ENCODE results near the gene KRTAP4-6. TPM values are rescaled to one million over a fixed set of nuclear protein-coding genes. Genes with fewer than 3 reads are reported as not detected.

KRTAP4-6 gene
- total and polyA plus RNA-seq, 2 of the 13 experiments (the other 11 are each of a cell fraction or from before 2014, with no cell fraction given) = not detected

GRCh38 chr17:41096055-41096454 lies 44.3 kb downstream of the KRTAP4-6 start:
- intact Hi-C loops (cut with micrococcal nuclease; ENCODE audit: unreplicated experiment) (no loop called here), in situ Hi-C loops (cut with HindIII; ENCODE audit: extremely low pct_ligation_motif_present, low pct_unique_long_range_greater_than_20kb) (no loop called here)
- FAIRE-seq (no peak), ATAC-seq (no peak), DNase-seq (ENCODE audit: low spot score) (no peak)
- no peak overlapping the region for H3K27ac ChIP-seq (ENCODE audit: extremely low read length, insufficient read depth, low read length)
- H3K79me2 ChIP-seq (ENCODE audit: insufficient read depth, low read length) = no peaks in the 10 kb centered on the region
- no peaks in the 10 kb centered on the region for H4K20me1 ChIP-seq (ENCODE audit: insufficient read depth, low read length)
- WGBS (ENCODE audit: low lambda C conversion rate) = 71% methylated on average over 7 of the region's 7 CpGs
- H3K9me3 ChIP-seq (ENCODE audit: low read length) = no peaks in the 10 kb centered on the region
- H3K36me3 ChIP-seq (replicated peaks in 1 of 2; ENCODE audit: control insufficient read depth in 1 of 2, insufficient read depth in 2 of 2, low read length in 2 of 2) = no peaks in the 10 kb centered on the region
- ChIA-PET CTCF (ENCODE audit: low intra/inter-chr PET ratio, low total read pairs) (no interaction called here), POLR2A (no interaction called here)
- TF ChIP-seq SIN3B (IDR thresholded peaks at IDR 0.05; ENCODE audit: low read length) (no peak), PCBP2 (optimal IDR thresholded peaks at IDR 0.05; ENCODE audit: low read depth, low read length, poor library complexity, severe bottlenecking) (no peak), TP53 (CRISPR knock-in tag; conservative IDR thresholded peaks at IDR 0.05) (no peak), SMAD1 (CRISPR knock-in tag; IDR thresholded peaks at IDR 0.05; ENCODE audit: borderline replicate concordance, low read depth) (no peak), ZNF772 (CRISPR knock-in tag; IDR thresholded peaks at IDR 0.05) (no peak), ZNF280B (CRISPR knock-in tag; IDR thresholded peaks at IDR 0.05; ENCODE audit: borderline replicate concordance) (no peak), HMGXB3 (CRISPR knock-in tag; IDR thresholded peaks at IDR 0.05; ENCODE audit: borderline replicate concordance) (no peak), KDM1A (CRISPR knock-in tag; IDR thresholded peaks at IDR 0.05) (no peak), ZNF777 (CRISPR knock-in tag; IDR thresholded peaks at IDR 0.05) (no peak), PTBP1 (IDR thresholded peaks at IDR 0.05; ENCODE audit: low read depth, low read length, poor library complexity, severe bottlenecking) (no peak), SOX6 (IDR thresholded peaks at IDR 0.05) (no peak), SOX6 (CRISPR knock-in tag; IDR thresholded peaks at IDR 0.05) (no peak)
- no peaks in the 10 kb centered on the region for H3K4me1 ChIP-seq (ENCODE audit: insufficient read depth, low read length)
- no peak overlapping the region for H3K4me3 ChIP-seq (replicated peaks in 1 of 3; ENCODE audit: insufficient read depth in 1 of 3, low read depth in 2 of 3, low read length in 3 of 3)
- H3K9ac ChIP-seq (ENCODE audit: insufficient read depth, low read depth, low read length) = no peak overlapping the region
- no peak overlapping the region for H2AFZ ChIP-seq (ENCODE audit: low read length)
- no peak overlapping the region for H3K4me2 ChIP-seq (ENCODE audit: low read depth, low read length)
- peaks cover 0 to 11% of the 10 kb centered on the region in 2 experiments; a peak in 2 of 5 replicates for H3K27me3 ChIP-seq (ENCODE audit: control insufficient read depth in 1 of 2, insufficient read depth in 2 of 2, low read length in 2 of 2)
- no TSS peak for BruUV-seq (replicated peaks)
